Large intestine (tissue), 3 donors: ENCODE measurements around the gene TCEA3. TPM values are rescaled to one million over a fixed set of nuclear protein-coding genes. Genes with fewer than 3 reads are reported as not detected.

Experiments used
- DNase-seq, 2 donors: peaks; one replicate each; pipeline versions ENCODE4 v3.0.0 to v3.0.0-alpha.2; 2013
- H3K27ac ChIP-seq: one replicate; pipeline ENCODE4 v1.5.1; 2013; ENCODE audit warnings: low read length
- H3K27me3 ChIP-seq: 2 replicates; pipeline ENCODE4 v1.6.1; 2013; ENCODE audit warnings: low read length; ENCODE audit not compliant: control insufficient read depth, insufficient read depth
- H3K36me3 ChIP-seq: 2 replicates; pipeline ENCODE4 v1.6.1; 2013; ENCODE audit warnings: low read length; ENCODE audit not compliant: control insufficient read depth, insufficient read depth
- H3K4me1 ChIP-seq: one replicate; pipeline ENCODE4 v1.6.1; 2013; ENCODE audit warnings: low read length; ENCODE audit not compliant: control insufficient read depth, insufficient read depth
- H3K4me3 ChIP-seq: one replicate; pipeline ENCODE4 v1.5.1; 2013; ENCODE audit warnings: low read length
- H3K9me3 ChIP-seq: one replicate; pipeline ENCODE4 v1.6.1; 2013; ENCODE audit warnings: mild to moderate bottlenecking, low read depth, low read length, moderate library complexity; ENCODE audit not compliant: control insufficient read depth
- WGBS: methylation state at CpG from one replicate; pipeline ENCODE4 v1.1.5; 2013; ENCODE audit warnings: low lambda C conversion rate; ENCODE audit not compliant: insufficient coverage; 5-methylcytosine and 5-hydroxymethylcytosine counted together
- polyA plus RNA-seq: library from polyadenylated mRNA; unstranded; fragments of 120-200 nt; gene quantifications from one replicate; pipeline ENCODE4 v1.2.1, GENCODE V29; 2013

TCEA3 gene
- polyA plus RNA-seq, 1 donor: 29.4 TPM

DNA sequence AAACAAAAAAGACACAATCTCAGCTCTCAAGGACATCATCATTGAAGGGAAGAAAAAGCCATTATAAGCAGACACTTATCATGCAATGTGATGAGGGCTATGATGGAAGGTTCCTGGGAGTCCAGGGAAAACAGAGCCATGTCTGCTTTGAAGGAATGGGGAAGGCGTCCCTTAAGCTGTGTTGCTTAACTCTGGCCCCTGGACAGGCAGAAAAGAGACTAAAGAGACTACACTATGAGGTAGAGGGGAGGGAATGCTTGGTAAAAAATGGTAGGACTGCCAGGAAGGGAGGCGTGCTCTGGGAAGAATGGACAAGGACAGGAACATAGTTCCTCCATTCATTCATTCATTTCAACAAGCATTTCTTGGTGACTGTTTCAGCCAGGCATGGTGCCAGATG, 38.2 kb upstream of the TCEA3 start:
- DNase-seq: no peak
- Histone ChIP-seq H3K27me3 (no peaks in the 10 kb centered on the region), H3K4me1 (peaks cover 5% of the 10 kb centered on the region), H3K36me3 (no peaks in the 10 kb centered on the region), H3K9me3 (no peaks in the 10 kb centered on the region), H3K27ac (no peak overlapping the region), H3K4me3 (no peak overlapping the region)
- WGBS: no CpG with 5 or more reads among the region's 2 CpGs

DNA sequence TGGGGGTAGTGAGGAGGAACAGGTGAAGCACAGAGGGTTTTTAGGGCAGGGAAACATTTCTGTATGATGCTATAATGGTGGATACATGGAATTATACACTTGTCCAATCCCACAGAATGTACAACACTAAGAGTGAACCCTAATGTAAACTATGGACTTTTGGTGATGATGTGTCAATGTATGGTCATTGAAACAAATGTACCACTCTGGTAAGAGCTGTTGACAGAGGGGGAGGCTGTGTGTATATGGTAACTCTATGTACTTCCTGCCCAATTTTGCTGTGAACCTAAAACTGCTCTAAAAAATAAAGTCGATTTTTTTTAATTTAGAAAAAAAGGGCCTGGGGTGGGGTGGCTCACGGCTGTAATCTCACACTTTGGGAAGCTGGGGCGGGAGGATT, 36.5 kb upstream of the TCEA3 start:
- Histone ChIP-seq H3K4me1 (peaks cover 5% of the 10 kb centered on the region), H3K27ac (no peak overlapping the region), H3K9me3 (no peaks in the 10 kb centered on the region), H3K36me3 (no peaks in the 10 kb centered on the region), H3K4me3 (no peak overlapping the region), H3K27me3 (no peaks in the 10 kb centered on the region)
- no peak for DNase-seq
- 100% methylated on average over 1 of the region's 3 CpGs for WGBS

DNA sequence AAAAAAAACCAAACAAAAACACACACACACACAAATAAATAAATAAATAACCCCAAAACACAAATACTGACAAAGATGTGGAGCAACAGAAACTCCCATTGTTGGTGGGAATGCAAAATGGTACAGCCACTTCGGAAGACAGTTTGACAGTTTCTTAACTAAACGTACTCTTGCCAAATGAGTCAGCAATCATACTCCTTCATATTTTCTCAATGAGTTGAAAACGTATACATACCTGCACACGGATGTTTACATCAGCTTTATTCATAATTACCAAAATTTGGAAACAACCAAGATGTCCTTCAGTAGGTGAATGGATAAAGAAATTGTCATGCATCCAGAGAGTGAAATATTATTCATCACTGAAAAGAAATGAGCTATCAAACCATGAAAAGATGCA, 36.0 kb upstream of the TCEA3 start:
- whole genome bisulfite sequencing: 100% methylated on average over 3 of the region's 4 CpGs
- DNase-seq: no peak

DNA sequence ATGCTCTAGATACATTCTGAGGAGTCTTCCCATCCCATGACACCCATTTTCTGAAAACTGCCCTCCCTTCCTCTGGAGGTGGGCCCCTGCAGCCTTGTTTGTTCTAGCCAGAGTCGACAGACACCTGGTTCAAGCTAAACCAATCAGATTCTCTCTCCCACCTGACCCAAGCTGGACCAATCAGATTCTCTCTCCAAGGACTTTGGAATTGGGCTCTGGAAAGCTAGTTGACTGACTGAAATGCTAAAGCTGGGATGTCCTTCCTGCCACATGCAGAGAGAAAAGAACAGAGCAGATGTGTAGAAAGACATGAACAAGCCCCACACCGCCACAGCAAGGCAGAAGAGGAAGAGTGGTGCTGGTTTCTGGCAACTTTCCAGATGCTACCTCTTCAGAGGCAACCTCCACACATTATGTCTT, 34.8 kb upstream of the TCEA3 start:
- no peak overlapping the region for H3K27ac ChIP-seq
- no peak overlapping the region for H3K4me3 ChIP-seq
- H3K36me3 ChIP-seq: peaks cover 12% of the 10 kb centered on the region
- H3K4me1 ChIP-seq: peaks cover 5% of the 10 kb centered on the region
- peak in 1 of 2 donors; percentile 60 for DNase-seq
- WGBS: no CpG with 5 or more reads among the region's 2 CpGs
- H3K9me3 ChIP-seq: no peaks in the 10 kb centered on the region
- H3K27me3 ChIP-seq: no peaks in the 10 kb centered on the region

More for the DNA sequence above, 36.0 kb upstream of the TCEA3 start:
- Histone ChIP-seq H3K9me3 (no peaks in the 10 kb centered on the region), H3K27ac (no peak overlapping the region), H3K4me3 (no peak overlapping the region), H3K27me3 (no peaks in the 10 kb centered on the region), H3K4me1 (peaks cover 5% of the 10 kb centered on the region), H3K36me3 (peaks cover 2% of the 10 kb centered on the region)

DNA sequence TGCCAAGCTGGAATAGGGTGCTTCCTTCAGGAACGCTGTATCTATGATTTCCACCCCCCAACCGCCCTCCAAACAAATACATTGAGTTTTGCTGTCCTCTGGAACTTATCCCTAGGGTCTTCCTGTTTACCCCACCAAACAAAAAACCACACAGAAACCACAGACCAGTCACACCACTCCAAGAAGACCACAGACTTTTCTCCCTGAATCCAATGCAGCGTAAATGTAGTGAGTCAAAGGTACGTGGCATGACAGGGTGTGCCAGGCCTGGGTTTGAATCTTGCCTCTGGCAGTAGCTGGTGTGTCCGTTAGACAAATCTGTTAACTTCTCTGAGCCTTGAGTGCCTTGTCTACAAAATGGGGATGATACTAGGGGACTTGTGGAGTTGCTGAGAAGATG, 31.7 kb upstream of the TCEA3 start:
- DNase-seq: no peak
- Histone ChIP-seq H3K4me3 (no peak overlapping the region), H3K9me3 (no peaks in the 10 kb centered on the region), H3K4me1 (peaks cover 17% of the 10 kb centered on the region), H3K27ac (no peak overlapping the region), H3K27me3 (no peaks in the 10 kb centered on the region), H3K36me3 (peaks cover 14% of the 10 kb centered on the region)
- WGBS: no CpG with 5 or more reads among the region's 5 CpGs

DNA sequence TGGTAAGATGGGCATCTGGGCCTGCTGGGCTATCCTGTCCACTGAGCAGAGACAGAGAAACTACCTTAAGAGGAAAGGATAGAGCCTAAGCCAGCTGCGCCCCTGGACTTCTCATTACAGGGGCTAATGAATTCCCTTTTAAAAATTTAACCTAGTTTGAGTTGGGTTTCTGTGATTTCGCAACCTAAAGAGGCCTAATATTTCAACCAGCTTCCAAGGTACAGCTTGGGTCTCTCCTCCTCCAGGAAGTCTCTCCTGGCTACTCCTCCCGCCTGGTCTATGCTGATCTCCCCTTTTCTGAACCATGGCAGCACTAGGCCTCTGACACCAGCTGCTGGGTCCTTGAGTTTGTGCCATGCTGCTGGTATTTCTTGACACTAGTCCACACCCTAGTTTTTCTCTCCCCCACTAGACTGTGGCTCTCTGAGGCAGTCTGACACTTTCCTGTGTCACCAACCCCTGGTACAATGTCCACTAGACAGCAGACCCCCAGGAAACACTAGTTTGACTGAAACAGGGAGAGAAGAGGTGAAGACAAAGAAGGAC, 29.0 kb upstream of the TCEA3 start:
- Histone ChIP-seq H3K9me3 (no peaks in the 10 kb centered on the region), H3K4me3 (no peak overlapping the region), H3K36me3 (peaks cover 14% of the 10 kb centered on the region), H3K27ac (no peak overlapping the region), H3K4me1 (peaks cover 12% of the 10 kb centered on the region), H3K27me3 (no peaks in the 10 kb centered on the region)
- no CpG with 5 or more reads among the region's 3 CpGs for WGBS
- DNase-seq: no peak

DNA sequence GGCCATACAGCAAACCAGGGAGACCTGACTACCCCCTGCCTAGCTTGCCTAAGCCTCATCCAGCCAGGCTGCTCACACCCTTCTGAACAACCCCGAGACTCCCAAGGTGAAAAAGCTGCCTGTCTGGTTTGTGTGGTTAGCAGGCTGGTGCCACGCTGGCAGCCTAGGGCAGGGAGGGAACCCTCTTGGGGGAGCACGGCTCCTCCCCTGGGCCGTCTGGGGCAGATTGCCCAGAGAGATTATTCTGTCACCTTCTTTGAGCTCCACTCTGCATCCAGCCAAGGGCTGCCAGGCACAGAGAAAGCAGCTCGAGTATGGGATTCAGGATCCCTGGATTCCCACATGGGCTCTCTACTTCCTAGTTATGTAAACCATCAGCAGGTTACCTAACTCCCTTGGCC, 27.5 kb upstream of the TCEA3 start:
- Histone ChIP-seq H3K4me1 (peaks cover 12% of the 10 kb centered on the region), H3K9me3 (no peaks in the 10 kb centered on the region), H3K4me3 (no peak overlapping the region), H3K36me3 (peaks cover 14% of the 10 kb centered on the region), H3K27ac (peak overlapping the region; percentile 55), H3K27me3 (no peaks in the 10 kb centered on the region)
- DNase-seq: peak; percentile 67 to 82
- no CpG with 5 or more reads among the region's 5 CpGs for WGBS

DNA sequence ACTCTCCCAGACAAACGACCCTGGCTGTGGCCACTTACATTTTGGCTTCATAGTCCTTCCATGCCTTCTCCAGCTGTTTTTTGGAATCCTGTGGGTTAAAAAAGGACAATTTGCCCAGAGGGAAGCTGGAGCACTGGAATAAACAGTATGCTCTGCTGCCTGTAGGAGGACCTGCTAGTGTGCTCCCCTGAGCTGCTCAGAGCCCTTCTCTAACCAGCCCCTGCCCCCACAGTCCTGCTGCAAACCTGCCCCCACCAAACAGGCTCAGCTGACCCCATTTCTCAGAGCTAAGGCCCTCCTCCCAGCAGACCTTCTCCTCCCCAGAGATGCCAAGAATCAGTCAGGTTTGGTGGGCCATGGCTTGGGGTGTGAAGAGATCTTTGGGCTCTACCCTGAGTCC, 26.9 kb upstream of the TCEA3 start:
- Histone ChIP-seq H3K27ac (peak overlapping the region; percentile 55), H3K27me3 (no peaks in the 10 kb centered on the region), H3K4me1 (peaks cover 12% of the 10 kb centered on the region), H3K9me3 (no peaks in the 10 kb centered on the region), H3K36me3 (peaks cover 14% of the 10 kb centered on the region), H3K4me3 (no peak overlapping the region)
- no CpG with 5 or more reads among the region's 1 CpG for WGBS
- no peak for DNase-seq

DNA sequence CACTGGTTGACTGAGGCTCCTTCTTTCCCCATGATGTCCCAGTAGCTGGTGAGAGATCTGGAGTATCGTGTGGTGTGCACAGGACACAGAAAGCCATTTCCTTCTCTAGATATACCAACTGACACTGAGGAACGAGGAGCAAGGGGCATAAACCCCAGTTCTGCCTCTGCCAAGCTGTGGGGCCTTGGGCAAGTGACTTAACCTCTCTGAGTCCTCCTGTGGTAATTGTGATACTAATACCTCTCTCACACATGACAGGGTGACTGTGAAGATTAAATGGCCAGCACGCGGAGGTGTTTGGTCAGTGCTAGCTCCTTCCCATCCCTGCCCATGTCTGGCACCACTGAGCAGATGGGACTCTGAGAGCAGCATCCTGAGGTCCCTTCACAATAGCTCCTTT, 26.3 kb upstream of the TCEA3 start:
- no peak overlapping the region for H3K27ac ChIP-seq
- WGBS: no CpG with 5 or more reads among the region's 4 CpGs

DNA sequence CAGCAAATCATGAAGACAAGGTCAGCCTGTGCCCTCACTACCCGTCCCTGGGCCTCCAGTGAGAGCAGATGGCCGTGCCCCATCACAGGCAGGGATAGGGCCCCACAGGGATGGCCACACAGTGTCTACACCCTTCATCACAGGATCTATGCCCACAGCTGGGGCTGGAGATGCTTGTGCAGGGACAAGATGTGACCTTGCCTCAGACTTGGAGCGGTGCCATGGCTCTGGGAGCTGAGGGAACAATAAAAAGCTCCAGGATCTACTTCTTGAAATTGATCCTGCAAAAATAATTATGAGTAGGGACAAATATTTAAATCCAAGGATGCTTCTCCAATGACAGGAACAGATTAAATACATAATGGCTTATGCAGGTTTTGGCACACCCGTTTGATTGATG, 25.4 kb upstream of the TCEA3 start:
- peaks cover 8% of the 10 kb centered on the region for H3K36me3 ChIP-seq
- H3K27ac ChIP-seq: no peak overlapping the region
- H3K4me3 ChIP-seq: no peak overlapping the region
- H3K9me3 ChIP-seq: no peaks in the 10 kb centered on the region
- peaks cover 12% of the 10 kb centered on the region for H3K4me1 ChIP-seq
- 100% methylated on average over 1 of the region's 4 CpGs for WGBS
- no peak for DNase-seq
- no peaks in the 10 kb centered on the region for H3K27me3 ChIP-seq

More for the DNA sequence above, 26.3 kb upstream of the TCEA3 start:
- Histone ChIP-seq H3K9me3 (no peaks in the 10 kb centered on the region), H3K4me1 (peaks cover 12% of the 10 kb centered on the region), H3K27me3 (no peaks in the 10 kb centered on the region), H3K36me3 (peaks cover 14% of the 10 kb centered on the region), H3K4me3 (no peak overlapping the region)
- no peak for DNase-seq

DNA sequence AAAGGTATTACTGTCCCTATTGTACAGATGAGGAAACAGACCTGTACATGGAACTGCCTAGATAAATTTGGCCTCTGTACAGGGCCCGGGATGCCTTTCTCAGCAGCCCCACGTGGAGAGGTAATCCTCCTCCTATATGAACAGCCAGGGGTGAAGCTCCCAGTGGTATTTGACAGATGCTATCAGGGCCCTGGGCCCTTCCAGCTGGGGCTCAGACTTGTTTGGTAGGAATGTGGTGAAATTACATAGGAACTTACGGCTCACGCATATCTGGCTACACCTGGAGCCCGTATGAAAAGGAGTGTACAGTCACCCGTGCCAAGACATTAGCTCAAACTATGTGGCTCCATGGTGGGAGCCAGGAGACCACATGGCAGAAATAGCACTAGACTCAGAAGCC, 24.8 kb upstream of the TCEA3 start:
- no CpG with 5 or more reads among the region's 6 CpGs for WGBS
- Histone ChIP-seq H3K27ac (no peak overlapping the region), H3K4me1 (peaks cover 12% of the 10 kb centered on the region), H3K9me3 (no peaks in the 10 kb centered on the region), H3K4me3 (no peak overlapping the region), H3K36me3 (peaks cover 2% of the 10 kb centered on the region), H3K27me3 (no peaks in the 10 kb centered on the region)
- no peak for DNase-seq
